Endodermal cell (in vitro differentiated cells): Measurements from ENCODE around the gene ITSN1. TPM values are rescaled to one million over a fixed set of nuclear protein-coding genes. Genes with fewer than 3 reads are reported as not detected.

Source experiments
- DNase-seq: peaks from one replicate; pipeline ENCODE4 v3.0.0-alpha.2; 2017
- H3K27ac ChIP-seq: 2 replicates; pipeline ENCODE4 v1.5.1; 2013; ENCODE audit warnings: mild to moderate bottlenecking, low read depth, low read length, moderate library complexity
- H3K27me3 ChIP-seq: 2 replicates; pipeline ENCODE4 v1.6.1; 2013; ENCODE audit warnings: mild to moderate bottlenecking, low read length, moderate library complexity; ENCODE audit not compliant: insufficient read depth, control insufficient read depth, poor library complexity, severe bottlenecking
- H3K36me3 ChIP-seq: 2 replicates; pipeline ENCODE4 v1.7.0; 2013; ENCODE audit warnings: mild to moderate bottlenecking, low read length, moderate library complexity; ENCODE audit not compliant: control insufficient read depth, insufficient read depth
- H3K4me1 ChIP-seq: one replicate; pipeline ENCODE4 v1.7.0; 2013; ENCODE audit warnings: low read length; ENCODE audit not compliant: control insufficient read depth, insufficient read depth
- H3K4me3 ChIP-seq: 2 replicates; pipeline ENCODE4 v1.5.1; 2013; ENCODE audit warnings: mild to moderate bottlenecking, low read length, moderate library complexity
- H3K9ac ChIP-seq: 2 replicates; pipeline ENCODE4 v1.6.1; 2013; ENCODE audit warnings: mild to moderate bottlenecking, low read length, moderate library complexity; ENCODE audit not compliant: poor library complexity, severe bottlenecking; ENCODE audit errors: extremely low read depth
- H3K9me3 ChIP-seq: 2 replicates; pipeline ENCODE4 v1.6.1; 2013; ENCODE audit warnings: mild to moderate bottlenecking, low read length, moderate library complexity; ENCODE audit not compliant: control insufficient read depth
- H3K27ac Mint-ChIP-seq: 2 replicates; pipeline ENCODE4 v1.8.0; 2020; ENCODE audit warnings: mixed read lengths
- H3K27me3 Mint-ChIP-seq: 2 replicates; pipeline ENCODE4 v1.8.0; 2021; ENCODE audit warnings: mild to moderate bottlenecking, mixed read lengths; ENCODE audit not compliant: insufficient read depth
- H3K36me3 Mint-ChIP-seq: 2 replicates; pipeline ENCODE4 v1.8.0; 2020; ENCODE audit warnings: low read depth, mixed read lengths
- H3K4me1 Mint-ChIP-seq: 2 replicates; pipeline ENCODE4 v1.8.0; 2020; ENCODE audit warnings: mixed read lengths
- H3K4me3 Mint-ChIP-seq: 2 replicates; pipeline ENCODE4 v1.8.0; 2020; ENCODE audit warnings: mild to moderate bottlenecking, moderate library complexity, mixed read lengths
- H3K9me3 Mint-ChIP-seq: 2 replicates; pipeline ENCODE4 v1.8.0; 2020; ENCODE audit warnings: mild to moderate bottlenecking, mixed read lengths
- CTCF ChIP-seq: fragments of 200-600 bp; sonication (generic); conservative IDR thresholded peaks from 2 replicates; pipeline ENCODE4 v1.5.0; 2021; ENCODE audit warnings: antibody characterized with exemption, mild to moderate bottlenecking
- WGBS, 2 experiments: methylation state at CpG; one replicate each; pipeline versions ENCODE4 v1.1.5 to v1.1.7; 2013; ENCODE audit warnings: missing lambda C conversion rate in 2 of 2, mixed read lengths in 1 of 2; ENCODE audit not compliant: insufficient coverage in 1 of 2, insufficient read length in 1 of 2; 5-methylcytosine and 5-hydroxymethylcytosine counted together
- total RNA-seq, 2 donors: library from RNA; stranded (reverse); fragmentation: NEBNext Ultra II Directional in 1 of 2; extraction: Animal tissue kit (Norgen Biotek cat#: 25700) in 1 of 2; gene quantifications; 2 replicates in 1 of 2; 3 replicates in 1 of 2; pipeline ENCODE4 v1.2.1, GENCODE V29; 2021

The ITSN1 gene
- total RNA-seq, 2 donors from 2014 or later, result 89.6 to 104 TPM

- no peak overlapping the region for H3K27ac Mint-ChIP-seq
- H3K36me3 ChIP-seq, result peaks cover 35% of the 10 kb centered on the region
- H3K4me1 Mint-ChIP-seq, result no peaks in the 10 kb centered on the region
- TF ChIP-seq CTCF, result no peak
- no peaks in the 10 kb centered on the region for H3K9me3 ChIP-seq
- H3K36me3 Mint-ChIP-seq, result peaks cover 50% of the 10 kb centered on the region
- H3K27me3 Mint-ChIP-seq, result no peaks in the 10 kb centered on the region
- H3K9ac ChIP-seq, result no peak overlapping the region
- no peaks in the 10 kb centered on the region for H3K4me1 ChIP-seq
- DNase-seq, result no peak
- H3K4me3 ChIP-seq, result no peak overlapping the region
- no peaks in the 10 kb centered on the region for H3K27me3 ChIP-seq
- no peak overlapping the region for H3K4me3 Mint-ChIP-seq
- 94 to 95% methylated on average over 3 to 5 of the region's 5 CpGs for WGBS, 2 experiments
- H3K27ac ChIP-seq, result no peak overlapping the region
- no peaks in the 10 kb centered on the region for H3K9me3 Mint-ChIP-seq
Measured at GRCh38 chr21:33839806-33840205, 197.5 kb downstream of the ITSN1 start.

GRCh38 chr21:33840771-33841170 lies 198.5 kb downstream of the ITSN1 start:
- Histone ChIP-seq H3K9ac (no peak overlapping the region), H3K36me3 (peaks cover 33% of the 10 kb centered on the region), H3K4me3 (no peak overlapping the region), H3K4me1 (no peaks in the 10 kb centered on the region), H3K27me3 (no peaks in the 10 kb centered on the region), H3K9me3 (no peaks in the 10 kb centered on the region), H3K27ac (no peak overlapping the region)
- H3K27ac Mint-ChIP-seq, result no peak overlapping the region
- no peak for DNase-seq
- no peaks in the 10 kb centered on the region for H3K27me3 Mint-ChIP-seq
- no peaks in the 10 kb centered on the region for H3K4me1 Mint-ChIP-seq
- no peak overlapping the region for H3K4me3 Mint-ChIP-seq
- no peak for TF ChIP-seq CTCF
- WGBS, 2 experiments, result 93 to 99% methylated on average over 2 to 4 of the region's 5 CpGs
- no peaks in the 10 kb centered on the region for H3K9me3 Mint-ChIP-seq
- H3K36me3 Mint-ChIP-seq, result peaks cover 44% of the 10 kb centered on the region

GRCh38 chr21:33841561-33841960 lies 199.3 kb downstream of the ITSN1 start:
- H3K27ac ChIP-seq, result no peak overlapping the region
- peaks cover 25% of the 10 kb centered on the region for H3K36me3 ChIP-seq
- DNase-seq, result no peak
- Mint-ChIP-seq H3K27me3 (no peaks in the 10 kb centered on the region), H3K4me3 (no peak overlapping the region), H3K27ac (no peak overlapping the region), H3K9me3 (no peaks in the 10 kb centered on the region), H3K4me1 (no peaks in the 10 kb centered on the region), H3K36me3 (peaks cover 36% of the 10 kb centered on the region)
- H3K9ac ChIP-seq, result no peak overlapping the region
- no peak overlapping the region for H3K4me3 ChIP-seq
- H3K4me1 ChIP-seq, result no peaks in the 10 kb centered on the region
- 89 to 91% methylated on average over 5 to 7 of the region's 7 CpGs for WGBS, 2 experiments
- H3K27me3 ChIP-seq, result no peaks in the 10 kb centered on the region
- no peaks in the 10 kb centered on the region for H3K9me3 ChIP-seq
- no peak for TF ChIP-seq CTCF
